ENCODE results near the gene ZNF74.
"Not testable (repeated sequence)": the region's sequence is repeated elsewhere in the genome, so short reads cannot be mapped to it uniquely, and the experiment has no call there.

DNA sequence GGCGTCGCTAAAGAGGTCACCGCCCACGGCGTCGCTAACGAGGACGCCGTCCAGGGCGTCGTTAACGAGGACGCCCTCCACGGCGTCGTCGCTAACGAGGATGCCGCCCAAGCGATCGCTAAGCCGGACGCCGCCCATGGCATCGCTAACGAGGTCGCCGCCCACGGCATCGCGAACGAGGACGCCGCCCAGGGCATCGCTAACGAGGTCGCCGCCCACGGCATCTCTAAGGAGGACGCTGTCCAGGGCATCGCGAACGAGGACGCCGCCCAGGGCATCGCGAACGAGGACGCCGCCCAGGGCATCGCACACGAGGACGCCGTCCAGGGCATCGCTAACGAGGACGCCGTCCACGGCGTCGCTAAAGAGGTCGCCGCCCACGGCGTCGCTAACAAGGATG lies 37.0 kb upstream of the ZNF74 start:
- TF ChIP-seq, protein P1, sequence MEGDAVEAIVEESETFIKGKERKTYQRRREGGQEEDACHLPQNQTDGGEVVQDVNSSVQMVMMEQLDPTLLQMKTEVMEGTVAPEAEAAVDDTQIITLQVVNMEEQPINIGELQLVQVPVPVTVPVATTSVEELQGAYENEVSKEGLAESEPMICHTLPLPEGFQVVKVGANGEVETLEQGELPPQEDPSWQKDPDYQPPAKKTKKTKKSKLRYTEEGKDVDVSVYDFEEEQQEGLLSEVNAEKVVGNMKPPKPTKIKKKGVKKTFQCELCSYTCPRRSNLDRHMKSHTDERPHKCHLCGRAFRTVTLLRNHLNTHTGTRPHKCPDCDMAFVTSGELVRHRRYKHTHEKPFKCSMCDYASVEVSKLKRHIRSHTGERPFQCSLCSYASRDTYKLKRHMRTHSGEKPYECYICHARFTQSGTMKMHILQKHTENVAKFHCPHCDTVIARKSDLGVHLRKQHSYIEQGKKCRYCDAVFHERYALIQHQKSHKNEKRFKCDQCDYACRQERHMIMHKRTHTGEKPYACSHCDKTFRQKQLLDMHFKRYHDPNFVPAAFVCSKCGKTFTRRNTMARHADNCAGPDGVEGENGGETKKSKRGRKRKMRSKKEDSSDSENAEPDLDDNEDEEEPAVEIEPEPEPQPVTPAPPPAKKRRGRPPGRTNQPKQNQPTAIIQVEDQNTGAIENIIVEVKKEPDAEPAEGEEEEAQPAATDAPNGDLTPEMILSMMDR (conservative IDR thresholded peaks at IDR 0.05 in 1 of 2, IDR thresholded peaks at IDR 0.05 in 1 of 2; ENCODE audit: low read depth in 1 of 2, low read length in 2 of 2) = not testable (repeated sequence)
- TF ChIP-seq EZH2 (IDR thresholded peaks at IDR 0.05; ENCODE audit: low read length, missing control alignments) = not testable (repeated sequence)

Measured in fibroblast of lung (primary cell).